B cell (primary cell): ENCODE data around the gene PATZ1. TPM values are rescaled to one million over a fixed set of nuclear protein-coding genes. Genes with fewer than 3 reads are reported as not detected.

Source experiments
- ATAC-seq: fragments of 200-7000 bp; cut with Tn5 transposase; one replicate; pipeline ENCODE4 v1.10.0; 2021; ENCODE audit warnings: low read depth, mild to moderate bottlenecking, moderate number of reproducible peaks, moderate library complexity
- CTCF ChIA-PET: fragments of 350-600 bp; sonication (Branson Sonifier 250); formaldehyde crosslinking; loops from one replicate; lab custom pipeline; 2021; ENCODE audit warnings: antibody characterized with exemption, inconsistent platforms; lab: Charles Lee
- POLR2A ChIA-PET: fragments of 350-600 bp; sonication (Branson Sonifier 250); formaldehyde crosslinking; loops from one replicate; lab custom pipeline; 2021; ENCODE audit warnings: antibody characterized with exemption; lab: Charles Lee
- DNase-seq: peaks from one replicate; pipeline ENCODE4 v3.0.0; 2013
- H2AFZ ChIP-seq: 2 replicates; pipeline ENCODE4 v1.6.1; 2012; ENCODE audit warnings: mild to moderate bottlenecking, low read depth, low read length; ENCODE audit not compliant: insufficient read depth, poor library complexity, severe bottlenecking
- H3K27ac ChIP-seq, 2 donors: 1 replicate in 1 of 2; 2 replicates in 1 of 2; pipeline ENCODE4 v1.5.1; 2012 to 2013; ENCODE audit warnings: low read length in 2 of 2, mild to moderate bottlenecking in 2 of 2, moderate library complexity in 1 of 2
- H3K27me3 ChIP-seq, 4 experiments: fragments of 200-600 bp in 1 of 4; sonication (generic) in 1 of 4; replicated peaks in 1 of 4; 1 replicate in 2 of 4; 2 replicates in 2 of 4; pipeline versions ENCODE4 v1.6.1 to v1.7.0; 2013 to 2016; ENCODE audit warnings: low read length in 3 of 4, mild to moderate bottlenecking in 2 of 4, mixed read lengths in 1 of 4, moderate library complexity in 1 of 4; ENCODE audit not compliant: insufficient read depth in 4 of 4, control insufficient read depth in 3 of 4; ENCODE audit errors: control extremely low read depth in 1 of 4
- H3K36me3 ChIP-seq, 2 experiments: replicated peaks in 1 of 2; 1 replicate in 1 of 2; 2 replicates in 1 of 2; pipeline versions ENCODE4 v1.6.1 to v1.7.1; 2013; ENCODE audit warnings: low read length in 1 of 2; ENCODE audit not compliant: insufficient read depth in 2 of 2, control insufficient read depth in 1 of 2; ENCODE audit errors: control extremely low read depth in 1 of 2, extremely low read depth in 1 of 2
- H3K4me1 ChIP-seq, 2 donors: fragments of 200-600 bp in 1 of 2; sonication (generic) in 1 of 2; 1 replicate in 1 of 2; 2 replicates in 1 of 2; pipeline versions ENCODE4 v1.5.1 to v1.6.1; 2013 to 2017; ENCODE audit warnings: low read length in 2 of 2; ENCODE audit not compliant: control insufficient read depth in 2 of 2, insufficient read depth in 2 of 2
- H3K4me2 ChIP-seq: replicated peaks from 2 replicates; pipeline ENCODE3; 2012; ENCODE audit warnings: mild to moderate bottlenecking, low read depth, low read length; ENCODE audit not compliant: poor library complexity, severe bottlenecking
- H3K4me3 ChIP-seq, 5 experiments: fragments of 200-600 bp in 1 of 5; sonication (generic) in 1 of 5; 1 replicate in 3 of 5; 2 replicates in 2 of 5; pipeline versions ENCODE4 v1.5.1 to v1.7.0; 2011 to 2016; ENCODE audit warnings: low read length in 4 of 5, mild to moderate bottlenecking in 4 of 5, low read depth in 2 of 5, control low read depth in 1 of 5, moderate library complexity in 1 of 5; ENCODE audit not compliant: insufficient read depth in 1 of 5; ENCODE audit errors: control extremely low read depth in 1 of 5, extremely low read depth in 1 of 5
- H3K79me2 ChIP-seq: fragments of 200-600 bp; sonication (generic); one replicate; pipeline ENCODE4 v1.6.0; 2016; ENCODE audit warnings: low read length; ENCODE audit not compliant: control insufficient read depth, insufficient read depth
- H3K9ac ChIP-seq: fragments of 200-600 bp; sonication (generic); 2 replicates; pipeline ENCODE4 v1.6.1; 2017; ENCODE audit warnings: mild to moderate bottlenecking, low read length, moderate library complexity
- H3K9me3 ChIP-seq, 3 donors: one replicate each; pipeline versions ENCODE4 v1.6.1 to v1.7.1; 2013; ENCODE audit warnings: low read length in 2 of 3; ENCODE audit not compliant: control insufficient read depth in 2 of 3, insufficient read depth in 1 of 3; ENCODE audit errors: control extremely low read depth in 1 of 3
- H4K20me1 ChIP-seq: 2 replicates; pipeline ENCODE4 v1.6.0; 2012; ENCODE audit warnings: mild to moderate bottlenecking, low read length; ENCODE audit not compliant: insufficient read depth, control insufficient read depth, poor library complexity, severe bottlenecking
- H3K27ac Mint-ChIP-seq: one replicate; pipeline ENCODE4 v1.8.0; 2021; ENCODE audit warnings: mixed read lengths
- H3K27me3 Mint-ChIP-seq: one replicate; pipeline ENCODE4 v1.8.0; 2021; ENCODE audit warnings: mixed read lengths
- H3K4me1 Mint-ChIP-seq: one replicate; pipeline ENCODE4 v1.8.0; 2021; ENCODE audit warnings: mixed read lengths
- H3K4me3 Mint-ChIP-seq: one replicate; pipeline ENCODE4 v1.8.0; 2021; ENCODE audit warnings: mixed read lengths
- H3K9me3 Mint-ChIP-seq: one replicate; pipeline ENCODE4 v1.8.0; 2022; ENCODE audit warnings: mixed read lengths; ENCODE audit not compliant: insufficient read depth
- CTCF ChIP-seq: fragments of 200-600 bp; IDR thresholded peaks from one replicate; pipeline ENCODE4 v1.8.0; 2022; ENCODE audit warnings: antibody characterized with exemption, mild to moderate bottlenecking
- EZH2 ChIP-seq: IDR thresholded peaks from 2 replicates; pipeline ENCODE4 v1.6.1; 2012; ENCODE audit warnings: borderline replicate concordance, low read depth, mild to moderate bottlenecking, moderate library complexity, low read length; ENCODE audit not compliant: insufficient read depth, poor library complexity, severe bottlenecking
- WGBS: methylation state at CpG from one replicate; pipeline ENCODE4 v1.1.5; 2013; ENCODE audit warnings: missing lambda C conversion rate; ENCODE audit not compliant: insufficient coverage; 5-methylcytosine and 5-hydroxymethylcytosine counted together
- intact Hi-C: fragments of 100-400 bp; cut with micrococcal nuclease; formaldehyde crosslinking; loops from one replicate; pipeline ENCODE4 v1.10.0; 2022
- polyA plus RNA-seq: library from polyadenylated mRNA; depleted of rRNA; stranded (reverse); fragments of >200 nt; gene quantifications from 2 replicates; pipeline ENCODE4 v1.2.3, GENCODE V29; 2012
- total RNA-seq, 2 donors: library from RNA; stranded (reverse); fragments of 120-200 nt in 1 of 2; gene quantifications; 1 replicate in 1 of 2; 2 replicates in 1 of 2; pipeline versions ENCODE4 v1.2.3 to v1.2.4, GENCODE V29; 2013 to 2022

Gene PATZ1
- total and polyA plus RNA-seq, 2 donors (not counting 1 experiment from before 2014, with no cell fraction given), result 35.1 to 47.4 TPM

- no peak for ATAC-seq
- peak overlapping the region; percentile 81 for H3K4me3 Mint-ChIP-seq
- peaks cover 64% of the 10 kb centered on the region for H3K4me1 Mint-ChIP-seq
- Histone ChIP-seq H3K27ac (peak overlapping the region in 1 of 2 donors; percentile 63), H3K36me3 (peaks cover 0 to 53% of the 10 kb centered on the region in 2 experiments), H3K27me3 (no peaks in the 10 kb centered on the region), H3K4me1 (peaks cover 32 to 59% of the 10 kb centered on the region in 2 donors), H3K4me3 (peak overlapping the region in 4 of 5 experiments; percentile 52 to 74 (median 70)), H3K4me2 (peak overlapping the region; percentile 99), H3K9ac (peak overlapping the region; percentile 69), H2AFZ (no peak overlapping the region), H3K9me3 (no peaks in the 10 kb centered on the region), H3K79me2 (peaks cover 69% of the 10 kb centered on the region), H4K20me1 (peaks cover 71% of the 10 kb centered on the region)
- WGBS, result 20% methylated on average over 16 of the region's 18 CpGs
- TF ChIP-seq EZH2 (no peak), CTCF (no peak)
- ChIA-PET CTCF (interaction anchor here (0.8 to 2.8 kb wide), 6 partner anchors 30 to 294 kb away, joined by 3 to 13 read pairs (median 5); partner anchors contain the start of genes DRG1 and PIK3IP1), POLR2A (interaction anchor here (0.6 to 2.0 kb wide), 6 partner anchors 16 to 57 kb away, joined by 3 to 13 read pairs (median 4); partner anchors contain the start of genes DRG1 and PIK3IP1)
- DNase-seq, result peak; percentile 40
- H3K9me3 Mint-ChIP-seq, result no peaks in the 10 kb centered on the region
- no peaks in the 10 kb centered on the region for H3K27me3 Mint-ChIP-seq
- peak overlapping the region; percentile 86 for H3K27ac Mint-ChIP-seq
- intact Hi-C loops, result loop anchor here (10.0 kb wide), 1 partner anchor 679 kb away; the partner anchor contains the start of gene DUSP18
Measured at GRCh38 chr22:31343235-31344191, 2.6 kb downstream of the PATZ1 start.
